Measurements from ENCODE around the gene DERL3.
"Not testable (repeated sequence)": the region's sequence is repeated elsewhere in the genome, so short reads cannot be mapped to it uniquely, and the experiment has no call there.

Gene DERL3

GRCh38 chr22:23875801-23876200, 37.0 kb upstream of the DERL3 start:
- no peak overlapping the region for H2AFZ ChIP-seq (ENCODE audit: low read length)
- TF ChIP-seq CTCF (IDR thresholded peaks at IDR 0.05; ENCODE audit: low read length): no peak
- no peaks in the 10 kb centered on the region for H3K27me3 ChIP-seq (replicated peaks; ENCODE audit: insufficient read depth, low read length)
- no peak for DNase-seq
- no peaks in the 10 kb centered on the region for H3K9me2 ChIP-seq (replicated peaks; ENCODE audit: insufficient read depth, low read length)
- H3K4me2 ChIP-seq (ENCODE audit: low read depth, low read length): no peak overlapping the region
- no peaks in the 10 kb centered on the region for H3F3A ChIP-seq (ENCODE audit: insufficient read depth, low read length)
- no peaks in the 10 kb centered on the region for H3K36me3 ChIP-seq (replicated peaks; ENCODE audit: insufficient read depth, low read length)
- no peak overlapping the region for H3K27ac ChIP-seq (ENCODE audit: low read length)
- no peaks in the 10 kb centered on the region for H3K79me2 ChIP-seq (ENCODE audit: low read length)
- no peak overlapping the region for H3K9ac ChIP-seq (ENCODE audit: low read length)
- no peaks in the 10 kb centered on the region for H3K9me3 ChIP-seq (replicated peaks; ENCODE audit: insufficient read depth, low read length)
- H4K20me1 ChIP-seq (ENCODE audit: insufficient read depth, low read length): no peaks in the 10 kb centered on the region
- H3K4me3 ChIP-seq (ENCODE audit: low read length): no peak overlapping the region
- no peaks in the 10 kb centered on the region for H3K4me1 ChIP-seq (ENCODE audit: low read length)

- no peak overlapping the region for H3K4me3 ChIP-seq (ENCODE audit: low read length)
- H3K27ac ChIP-seq (ENCODE audit: low read length): no peak overlapping the region
- H3K36me3 ChIP-seq (replicated peaks; ENCODE audit: insufficient read depth, low read length): no peaks in the 10 kb centered on the region
- no peak overlapping the region for H2AFZ ChIP-seq (ENCODE audit: low read length)
- H3K4me2 ChIP-seq (ENCODE audit: low read depth, low read length): no peak overlapping the region
- H3K79me2 ChIP-seq (ENCODE audit: low read length): no peaks in the 10 kb centered on the region
- no peaks in the 10 kb centered on the region for H3K9me2 ChIP-seq (replicated peaks; ENCODE audit: insufficient read depth, low read length)
- no peaks in the 10 kb centered on the region for H4K20me1 ChIP-seq (ENCODE audit: insufficient read depth, low read length)
- H3F3A ChIP-seq (ENCODE audit: insufficient read depth, low read length): no peaks in the 10 kb centered on the region
- TF ChIP-seq CTCF (IDR thresholded peaks at IDR 0.05; ENCODE audit: low read length): no peak
- TF ChIP-seq EZH2phosphoT487 (IDR thresholded peaks at IDR 0.05; ENCODE audit: low read length): no peak
- TF ChIP-seq EZH2 (optimal IDR thresholded peaks at IDR 0.05; ENCODE audit: low read depth, low read length): no peak
- H3K9me3 ChIP-seq (replicated peaks; ENCODE audit: insufficient read depth, low read length): no peaks in the 10 kb centered on the region
- H3K9ac ChIP-seq (ENCODE audit: low read length): no peak overlapping the region
- no peak for DNase-seq
- no peaks in the 10 kb centered on the region for H3K27me3 ChIP-seq (replicated peaks; ENCODE audit: insufficient read depth, low read length)
- no peaks in the 10 kb centered on the region for H3K4me1 ChIP-seq (ENCODE audit: low read length)
These were observed 36.1 kb upstream of the DERL3 start for GRCh38 chr22:23874871-23875270.

GRCh38 chr22:23868580-23868979, 29.8 kb upstream of the DERL3 start:
- Histone ChIP-seq H3K9me3 (replicated peaks; ENCODE audit: insufficient read depth, low read length) (no peaks in the 10 kb centered on the region), H3K27me3 (replicated peaks; ENCODE audit: insufficient read depth, low read length) (no peaks in the 10 kb centered on the region), H3F3A (ENCODE audit: insufficient read depth, low read length) (no peaks in the 10 kb centered on the region), H3K27ac (ENCODE audit: low read length) (no peak overlapping the region), H3K9me2 (replicated peaks; ENCODE audit: insufficient read depth, low read length) (no peaks in the 10 kb centered on the region), H3K9ac (ENCODE audit: low read length) (no peak overlapping the region), H3K4me1 (ENCODE audit: low read length) (no peaks in the 10 kb centered on the region), H2AFZ (ENCODE audit: low read length) (no peak overlapping the region), H3K4me2 (ENCODE audit: low read depth, low read length) (no peak overlapping the region), H4K20me1 (ENCODE audit: insufficient read depth, low read length) (no peaks in the 10 kb centered on the region), H3K4me3 (ENCODE audit: low read length) (no peak overlapping the region), H3K79me2 (ENCODE audit: low read length) (no peaks in the 10 kb centered on the region), H3K36me3 (replicated peaks; ENCODE audit: insufficient read depth, low read length) (no peaks in the 10 kb centered on the region)
- TF ChIP-seq EZH2phosphoT487 (IDR thresholded peaks at IDR 0.05; ENCODE audit: low read length) (no peak), CTCF (IDR thresholded peaks at IDR 0.05; ENCODE audit: low read length) (no peak), EZH2 (optimal IDR thresholded peaks at IDR 0.05; ENCODE audit: low read depth, low read length) (no peak)
- DNase-seq: no peak

- H3K79me2 ChIP-seq (ENCODE audit: low read length); H3K4me2 ChIP-seq (ENCODE audit: low read depth, low read length); H3K4me3 ChIP-seq (ENCODE audit: low read length); H3K9me2 ChIP-seq (replicated peaks; ENCODE audit: insufficient read depth, low read length); H3K27ac ChIP-seq (ENCODE audit: low read length); H3F3A ChIP-seq (ENCODE audit: insufficient read depth, low read length); H3K9ac ChIP-seq (ENCODE audit: low read length); H3K4me1 ChIP-seq (ENCODE audit: low read length); H3K9me3 ChIP-seq (replicated peaks; ENCODE audit: insufficient read depth, low read length); H3K36me3 ChIP-seq (replicated peaks; ENCODE audit: insufficient read depth, low read length); H4K20me1 ChIP-seq (ENCODE audit: insufficient read depth, low read length); H3K27me3 ChIP-seq (replicated peaks; ENCODE audit: insufficient read depth, low read length); DNase-seq; H2AFZ ChIP-seq (ENCODE audit: low read length): not testable (repeated sequence)
These were observed 25.8 kb upstream of the DERL3 start for GRCh38 chr22:23864499-23865154.

Measured in MM.1S (cell line).